Upper lobe of right lung (tissue), 1 donor: ENCODE measurements around the gene ZNF618. TPM values are rescaled to one million over a fixed set of nuclear protein-coding genes. Genes with fewer than 3 reads are reported as not detected.

Experiments
- ATAC-seq: fragments of 200-7000 bp; cut with Tn5 transposase; one replicate; pipeline ENCODE4 v1.9.1; 2020; ENCODE audit warnings: mild to moderate bottlenecking, moderate library complexity
- DNase-seq: peaks from one replicate; pipeline ENCODE4 v3.0.0-alpha.2; 2020
- H3K27ac ChIP-seq: fragments of 200-600 bp; one replicate; pipeline ENCODE4 v1.8.0; 2022
- H3K27me3 ChIP-seq: fragments of 200-600 bp; one replicate; pipeline ENCODE4 v1.8.0; 2022; ENCODE audit warnings: mild to moderate bottlenecking
- H3K36me3 ChIP-seq: fragments of 200-600 bp; one replicate; pipeline ENCODE4 v1.8.0; 2022
- H3K4me1 ChIP-seq: fragments of 200-600 bp; one replicate; pipeline ENCODE4 v1.8.0; 2022
- H3K4me3 ChIP-seq: fragments of 200-600 bp; one replicate; pipeline ENCODE4 v1.8.0; 2022; ENCODE audit warnings: mild to moderate bottlenecking
- H3K9me3 ChIP-seq: fragments of 200-600 bp; one replicate; pipeline ENCODE4 v1.8.0; 2022
- CTCF ChIP-seq: fragments of 200-600 bp; IDR thresholded peaks from one replicate; pipeline ENCODE4 v1.8.0; 2022; ENCODE audit warnings: antibody characterized with exemption
- intact Hi-C: fragments of 100-400 bp; cut with DNase I; formaldehyde crosslinking; loops from one replicate; pipeline ENCODE4 v1.11.0; 2022
- total RNA-seq: library from RNA; stranded (reverse); fragmentation: NEBNext Ultra II Directional; extraction: Animal tissue kit (Norgen Biotek cat#: 25700); gene quantifications from one replicate; pipeline ENCODE4 v1.2.1, GENCODE V29; 2021
- donor health status: DM: no; HTN: yes; CAD: no; lungs with severe emphysema.

The ZNF618 gene
- total RNA-seq, 1 donor from 2014 or later = 9.8 TPM

- Histone ChIP-seq H3K4me1 (no peaks in the 10 kb centered on the region), H3K27me3 (no peaks in the 10 kb centered on the region), H3K27ac (no peak overlapping the region), H3K9me3 (no peaks in the 10 kb centered on the region), H3K36me3 (no peaks in the 10 kb centered on the region), H3K4me3 (no peak overlapping the region)
- DNase-seq (no peak), ATAC-seq (no peak)
- no peak for TF ChIP-seq CTCF
- intact Hi-C loops = no loop called here
These were observed 12.8 kb upstream of the ZNF618 start for GRCh38 chr9:113863345-113863744.

DNA sequence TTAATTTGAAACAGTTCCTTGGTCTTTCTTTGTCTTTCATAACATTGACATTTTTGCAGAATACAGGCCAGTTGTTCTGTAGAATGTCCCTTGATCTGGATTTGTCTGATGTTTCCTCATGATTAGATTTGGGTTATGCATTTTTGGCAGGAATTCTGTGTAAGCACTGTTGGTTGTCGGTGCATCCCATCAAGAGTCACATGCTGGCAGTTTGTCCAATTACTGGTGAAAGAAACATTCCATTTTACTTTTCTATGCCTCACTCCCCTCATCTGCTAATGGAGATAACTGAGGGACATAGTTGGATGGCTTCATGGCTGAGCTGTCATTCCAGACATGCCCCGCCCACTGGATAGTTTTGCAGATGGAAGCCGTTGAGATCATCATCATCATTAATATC lies 7.6 kb upstream of the ZNF618 start:
- H3K9me3 ChIP-seq = no peaks in the 10 kb centered on the region
- H3K27ac ChIP-seq = no peak overlapping the region
- no peak for ATAC-seq
- H3K4me1 ChIP-seq = no peaks in the 10 kb centered on the region
- no peaks in the 10 kb centered on the region for H3K36me3 ChIP-seq
- H3K27me3 ChIP-seq = no peaks in the 10 kb centered on the region
- H3K4me3 ChIP-seq = no peak overlapping the region
- intact Hi-C loops = no loop called here
- no peak for DNase-seq
- TF ChIP-seq CTCF = no peak

GRCh38 chr9:113872485-113873143 lies 3.5 kb upstream of the ZNF618 start:
- intact Hi-C loops = no loop called here
- DNase-seq = no peak
- peaks cover 2% of the 10 kb centered on the region for H3K4me1 ChIP-seq
- ATAC-seq = no peak
- no peak overlapping the region for H3K27ac ChIP-seq
- H3K27me3 ChIP-seq = no peaks in the 10 kb centered on the region
- TF ChIP-seq CTCF = no peak
- H3K9me3 ChIP-seq = no peaks in the 10 kb centered on the region
- H3K4me3 ChIP-seq = no peak overlapping the region
- no peaks in the 10 kb centered on the region for H3K36me3 ChIP-seq

DNA sequence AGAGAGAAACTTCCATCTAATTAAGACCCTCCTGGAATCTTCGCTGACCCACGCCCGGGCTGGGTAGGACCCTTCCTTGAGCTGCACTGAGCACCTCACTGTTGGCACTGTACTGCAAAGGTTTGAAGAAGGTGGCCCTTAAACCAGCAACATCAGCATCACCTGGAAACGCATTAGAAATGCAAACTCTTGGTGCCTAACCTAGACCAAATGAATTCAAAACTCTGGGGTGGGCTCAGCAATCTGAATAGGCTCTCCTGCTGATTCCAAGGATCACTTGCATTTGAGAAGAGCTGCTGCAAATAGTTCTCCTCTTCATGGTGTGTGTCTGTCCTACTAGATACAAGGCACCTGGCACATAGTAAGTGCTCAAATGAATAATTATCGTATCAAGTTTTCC lies 2.7 kb upstream of the ZNF618 start:
- H3K27me3 ChIP-seq = no peaks in the 10 kb centered on the region
- H3K4me1 ChIP-seq = peaks cover 10% of the 10 kb centered on the region
- no peaks in the 10 kb centered on the region for H3K36me3 ChIP-seq
- TF ChIP-seq CTCF = no peak
- ATAC-seq (no peak), DNase-seq (no peak)
- intact Hi-C loops = no loop called here
- no peak overlapping the region for H3K4me3 ChIP-seq
- H3K27ac ChIP-seq = no peak overlapping the region
- no peaks in the 10 kb centered on the region for H3K9me3 ChIP-seq

GRCh38 chr9:113873926-113874325 lies 2.2 kb upstream of the ZNF618 start:
- DNase-seq (no peak), ATAC-seq (no peak)
- no peaks in the 10 kb centered on the region for H3K36me3 ChIP-seq
- no peak for TF ChIP-seq CTCF
- no peak overlapping the region for H3K4me3 ChIP-seq
- intact Hi-C loops = no loop called here
- H3K27me3 ChIP-seq = no peaks in the 10 kb centered on the region
- no peak overlapping the region for H3K27ac ChIP-seq
- peaks cover 12% of the 10 kb centered on the region for H3K4me1 ChIP-seq
- no peaks in the 10 kb centered on the region for H3K9me3 ChIP-seq
